Measurements from ENCODE around the gene KIF14. TPM values are rescaled to one million over a fixed set of nuclear protein-coding genes. Genes with fewer than 3 reads are reported as not detected.

KIF14 gene
- polyA plus RNA-seq, 3 donors: 0.03 to 0.18 (median 0.05) TPM

GRCh38 chr1:200646515-200646914, 26.0 kb upstream of the KIF14 start:
- Histone ChIP-seq H3K79me2 (ENCODE audit: insufficient read depth, low read length) (no peaks in the 10 kb centered on the region), H3K27me3 (ENCODE audit: control insufficient read depth in 2 of 2, insufficient read depth in 2 of 2, low read length in 2 of 2) (no peaks in the 10 kb centered on the region), H4K20me1 (ENCODE audit: insufficient read depth, low read length) (no peaks in the 10 kb centered on the region), H3K36me3 (replicated peaks in 1 of 2; ENCODE audit: control insufficient read depth in 1 of 2, insufficient read depth in 2 of 2, low read length in 2 of 2) (peaks cover 36 to 61% of the 10 kb centered on the region in 2 donors), H3K27ac (ENCODE audit: low read depth in 1 of 2, low read length in 2 of 2) (peak overlapping the region in 1 of 2 donors; percentile 77), H3K4me3 (replicated peaks in 1 of 3; ENCODE audit: low read depth in 2 of 3, low read length in 3 of 3) (no peak overlapping the region), H3K4me1 (ENCODE audit: control insufficient read depth in 1 of 2, insufficient read depth in 2 of 2, low read length in 2 of 2) (peaks cover 19 to 24% of the 10 kb centered on the region in 2 donors), H3K9ac (ENCODE audit: insufficient read depth, low read length, poor library complexity, severe bottlenecking) (no peak overlapping the region), H2AFZ (ENCODE audit: insufficient read depth, low read depth, low read length, poor library complexity, severe bottlenecking) (no peak overlapping the region), H3K4me2 (replicated peaks; ENCODE audit: extremely low read depth, low read length, poor library complexity, severe bottlenecking) (no peak overlapping the region), H3K9me3 (replicated peaks in 1 of 2; ENCODE audit: control insufficient read depth in 1 of 2, insufficient read depth in 1 of 2, low read length in 2 of 2) (no peaks in the 10 kb centered on the region)
- peaks cover 26% of the 10 kb centered on the region for H3K4me1 Mint-ChIP-seq
- H3K4me3 Mint-ChIP-seq: no peak overlapping the region
- peaks cover 0 to 2% (median 0%) of the 10 kb centered on the region in 7 donors for H3K9me3 Mint-ChIP-seq
- peak overlapping the region; percentile 57 to 89 (median 78) for H3K27ac Mint-ChIP-seq
- peak; percentile 59 to 78 (median 72) for DNase-seq
- intact Hi-C loops (cut with micrococcal nuclease): no loop called here
- no CpG with 5 or more reads among the region's 4 CpGs for WGBS (ENCODE audit: insufficient coverage)
- no peak for TF ChIP-seq CTCF (IDR thresholded peaks at IDR 0.05)
- H3K36me3 Mint-ChIP-seq: peaks cover 33 to 60% of the 10 kb centered on the region in 2 donors
- no peaks in the 10 kb centered on the region for H3K27me3 Mint-ChIP-seq (ENCODE audit: low read depth in 3 of 3)

- H3K36me3 Mint-ChIP-seq: peaks cover 33 to 43% of the 10 kb centered on the region in 2 donors
- peaks cover 42 to 45% of the 10 kb centered on the region in 2 donors for H3K4me1 ChIP-seq (ENCODE audit: control insufficient read depth in 1 of 2, insufficient read depth in 2 of 2, low read length in 2 of 2)
- H3K9me3 ChIP-seq (replicated peaks in 1 of 2; ENCODE audit: control insufficient read depth in 1 of 2, insufficient read depth in 1 of 2, low read length in 2 of 2): no peaks in the 10 kb centered on the region
- H4K20me1 ChIP-seq (ENCODE audit: insufficient read depth, low read length): no peaks in the 10 kb centered on the region
- H3K4me3 ChIP-seq (replicated peaks in 1 of 3; ENCODE audit: low read depth in 2 of 3, low read length in 3 of 3): no peak overlapping the region
- no peaks in the 10 kb centered on the region for H3K27me3 Mint-ChIP-seq (ENCODE audit: low read depth in 3 of 3)
- no peaks in the 10 kb centered on the region for H3K79me2 ChIP-seq (ENCODE audit: insufficient read depth, low read length)
- peaks cover 22 to 42% of the 10 kb centered on the region in 2 donors for H3K36me3 ChIP-seq (replicated peaks in 1 of 2; ENCODE audit: control insufficient read depth in 1 of 2, insufficient read depth in 2 of 2, low read length in 2 of 2)
- no peaks in the 10 kb centered on the region for H3K27me3 ChIP-seq (ENCODE audit: control insufficient read depth in 2 of 2, insufficient read depth in 2 of 2, low read length in 2 of 2)
- no peak overlapping the region for H3K27ac ChIP-seq (ENCODE audit: low read depth in 1 of 2, low read length in 2 of 2)
- no peak overlapping the region for H3K4me3 Mint-ChIP-seq
- peaks cover 43% of the 10 kb centered on the region for H3K4me1 Mint-ChIP-seq
- intact Hi-C loops (cut with micrococcal nuclease): no loop called here
- no peak for TF ChIP-seq CTCF (IDR thresholded peaks at IDR 0.05)
- H3K9me3 Mint-ChIP-seq: peaks cover 0 to 2% (median 0%) of the 10 kb centered on the region in 7 donors
- H2AFZ ChIP-seq (ENCODE audit: insufficient read depth, low read depth, low read length, poor library complexity, severe bottlenecking): no peak overlapping the region
- peak overlapping the region in 2 of 7 donors; percentile 43 to 59 for H3K27ac Mint-ChIP-seq
- DNase-seq: no peak
- H3K4me2 ChIP-seq (replicated peaks; ENCODE audit: extremely low read depth, low read length, poor library complexity, severe bottlenecking): no peak overlapping the region
- no peak overlapping the region for H3K9ac ChIP-seq (ENCODE audit: insufficient read depth, low read length, poor library complexity, severe bottlenecking)
Observed at GRCh38 chr1:200644021-200644420, 23.5 kb upstream of the KIF14 start.

Data from CD14-positive monocyte (primary cell).